ENCODE data around the gene INTS1.

Gene INTS1

GRCh38 chr7:1502845-1503244 lies 1.3 kb downstream of the INTS1 start:
- DNase-seq, result no peak

- no peak for DNase-seq
Measured at GRCh38 chr7:1501487-1502270, 2.5 kb downstream of the INTS1 start.

- DNase-seq, result no peak
Measured at GRCh38 chr7:1500064-1500807, 4.0 kb downstream of the INTS1 start.

- no peak for DNase-seq
Measured at GRCh38 chr7:1499367-1500029, 4.7 kb downstream of the INTS1 start.

GRCh38 chr7:1498370-1499305 lies 5.6 kb downstream of the INTS1 start:
- DNase-seq, result no peak

GRCh38 chr7:1497293-1497927 lies 6.8 kb downstream of the INTS1 start:
- DNase-seq, result no peak

GRCh38 chr7:1496531-1497292 lies 7.5 kb downstream of the INTS1 start:
- no peak for DNase-seq

- DNase-seq, result no peak
Measured at GRCh38 chr7:1495564-1496242, 8.5 kb downstream of the INTS1 start.

- DNase-seq, result no peak
Measured at GRCh38 chr7:1494866-1495563, 9.2 kb downstream of the INTS1 start.

- no peak for DNase-seq
Measured at GRCh38 chr7:1494447-1494846, 9.7 kb downstream of the INTS1 start.

- no peak for DNase-seq
Measured at GRCh38 chr7:1493571-1493970, 10.6 kb downstream of the INTS1 start.

- DNase-seq, result no peak
Measured at GRCh38 chr7:1493129-1493528, 11.1 kb downstream of the INTS1 start.

GRCh38 chr7:1492640-1493039 lies 11.5 kb downstream of the INTS1 start:
- DNase-seq, result no peak

GRCh38 chr7:1492221-1492620 lies 12.0 kb downstream of the INTS1 start:
- DNase-seq, result no peak

- no peak for DNase-seq
Measured at GRCh38 chr7:1490837-1491236, 13.4 kb downstream of the INTS1 start.

GRCh38 chr7:1489336-1489735 lies 14.9 kb downstream of the INTS1 start:
- no peak for DNase-seq

- DNase-seq, result no peak
Measured at GRCh38 chr7:1488016-1488415, 16.2 kb downstream of the INTS1 start.

- no peak for DNase-seq
Measured at GRCh38 chr7:1487466-1487865, 16.7 kb downstream of the INTS1 start.

- DNase-seq, result no peak
Measured at GRCh38 chr7:1486571-1486970, 17.6 kb downstream of the INTS1 start.

- no peak for DNase-seq
Measured at GRCh38 chr7:1485156-1485555, 19.0 kb downstream of the INTS1 start.
